Fibroblast of pulmonary artery (primary cell): ENCODE results near the gene TMEM94.
"Not testable (repeated sequence)": the region's sequence is repeated elsewhere in the genome, so short reads cannot be mapped to it uniquely, and the experiment has no call there.

ENCODE experiments used
- DNase-seq: peaks from one replicate; pipeline ENCODE4 v3.0.0-alpha.2; 2010; ENCODE audit warnings: low read depth
- H3K4me3 ChIP-seq: replicated peaks from 2 replicates; pipeline ENCODE4 v1.5.1; 2011; ENCODE audit warnings: low read depth, mild to moderate bottlenecking, control low read depth, low read length, moderate library complexity
- CTCF ChIP-seq: IDR thresholded peaks from 2 replicates; pipeline ENCODE4 v1.5.1; 2011; ENCODE audit warnings: mild to moderate bottlenecking, control low read depth, low read length, inconsistent platforms; ENCODE audit errors: missing control alignments

The TMEM94 gene

GRCh38 chr17:75476752-75477489, 20.5 kb downstream of the TMEM94 start:
- H3K4me3 ChIP-seq, result no peak overlapping the region
- no peak for DNase-seq
- no peak for TF ChIP-seq CTCF

GRCh38 chr17:75477490-75477862, 21.0 kb downstream of the TMEM94 start:
- H3K4me3 ChIP-seq, result not testable (repeated sequence)

DNA sequence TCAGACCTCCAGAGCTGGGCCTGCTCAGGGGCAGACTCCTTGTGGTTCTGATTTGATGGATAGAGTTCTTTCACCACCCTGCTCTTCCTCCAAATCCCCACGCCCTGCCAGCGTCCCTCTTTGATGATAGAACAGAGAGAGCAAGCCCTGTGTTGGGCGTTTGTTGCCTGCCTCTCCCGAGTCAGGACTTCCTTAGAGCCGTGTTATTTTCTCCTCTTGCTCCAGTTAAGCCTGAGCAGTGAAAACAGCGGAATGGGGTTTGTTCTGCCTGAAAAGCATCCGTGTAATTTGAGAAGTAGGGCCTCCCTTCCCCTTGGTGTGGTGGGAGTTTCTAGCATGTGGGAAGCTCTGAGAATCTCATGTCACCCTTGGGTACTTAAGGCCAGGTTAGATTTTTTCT, 22.1 kb downstream of the TMEM94 start:
- no peak for TF ChIP-seq CTCF
- H3K4me3 ChIP-seq, result no peak overlapping the region
- no peak for DNase-seq

More at GRCh38 chr17:75477490-75477862, 21.0 kb downstream of the TMEM94 start:
- not testable (repeated sequence) for DNase-seq

GRCh38 chr17:75480281-75480680, 23.8 kb downstream of the TMEM94 start:
- TF ChIP-seq CTCF, result no peak
- H3K4me3 ChIP-seq, result no peak overlapping the region
- no peak for DNase-seq

GRCh38 chr17:75481194-75482068, 25.0 kb downstream of the TMEM94 start:
- no peak for TF ChIP-seq CTCF
- H3K4me3 ChIP-seq, result no peak overlapping the region
- DNase-seq, result no peak

GRCh38 chr17:75482098-75482942, 25.9 kb downstream of the TMEM94 start:
- DNase-seq, result no peak
- TF ChIP-seq CTCF, result no peak
- no peak overlapping the region for H3K4me3 ChIP-seq

- DNase-seq, result no peak
- H3K4me3 ChIP-seq, result no peak overlapping the region
- TF ChIP-seq CTCF, result no peak
Measured at GRCh38 chr17:75485688-75486087, 29.3 kb downstream of the TMEM94 start.
